NOMO-1 (cell line): ENCODE data around the gene P2RX6.
"Not testable (repeated sequence)": the region's sequence is repeated elsewhere in the genome, so short reads cannot be mapped to it uniquely, and the experiment has no call there.

Source experiments
- DNase-seq, 2 experiments: peaks; one replicate each; lab custom pipeline; 2025; ENCODE audit not compliant: unreplicated experiment in 2 of 2; lab: John Stamatoyannopoulos, UW

Gene P2RX6

GRCh38 chr22:21014726-21015465 lies at the start of gene P2RX6:
Gene P2RX6 (plus strand): TSS chr22:21015165. CDS start chr22:21015175, 10 bp downstream.
- DNase-seq, result no peak

DNA sequence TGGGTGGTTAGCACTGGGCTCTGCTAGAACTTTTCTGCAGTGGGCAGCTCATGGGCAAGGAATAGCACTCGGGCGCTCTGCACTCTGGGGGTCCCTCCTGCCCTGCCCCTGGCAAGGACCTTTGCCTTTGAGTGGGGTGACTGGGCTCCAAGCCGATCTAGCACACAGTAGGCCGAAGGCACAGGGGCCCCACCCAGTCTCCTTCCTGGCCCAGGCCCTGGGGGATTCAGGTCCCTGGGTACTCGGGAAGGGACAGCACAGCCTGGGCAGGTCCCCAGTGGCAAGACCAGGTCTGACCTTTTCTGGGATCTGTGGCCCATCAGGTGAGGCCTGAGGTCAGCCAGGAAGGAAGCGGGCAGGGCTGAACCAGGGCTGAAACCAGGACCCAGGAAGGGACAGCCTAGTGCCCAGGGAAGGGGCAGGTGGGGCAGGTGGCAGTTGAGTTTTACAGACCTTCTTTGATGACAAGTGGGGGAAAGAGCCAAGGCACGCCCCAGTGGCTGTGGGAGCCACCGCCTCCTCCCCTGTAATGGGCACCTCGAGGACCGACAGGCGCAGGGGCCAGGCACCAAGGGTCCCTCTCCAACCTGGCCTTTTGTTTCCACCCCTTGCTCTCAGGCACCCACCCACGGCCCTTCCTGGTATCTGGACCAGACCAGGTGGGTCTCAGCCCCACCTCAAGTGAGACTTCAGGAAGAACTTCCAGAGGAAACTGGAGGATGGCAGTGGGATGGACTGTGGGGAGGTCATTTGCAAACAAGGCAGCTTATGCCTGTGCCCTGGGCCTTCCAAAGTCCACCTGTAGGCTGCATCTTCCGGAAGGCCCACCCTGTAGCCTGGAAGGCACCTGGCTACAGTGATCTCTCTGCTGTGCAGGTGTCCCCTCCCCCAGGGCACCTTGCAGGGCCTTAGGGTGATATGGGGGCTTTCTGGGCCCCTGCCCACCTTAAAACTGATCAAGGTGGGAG lies 48.8 kb upstream of the P2RX6 start:
- no peak for DNase-seq

- no peak for DNase-seq
Observed at GRCh38 chr22:20966883-20967696, 47.9 kb upstream of the P2RX6 start, which contains the start of gene AIFM3. Gene AIFM3 (plus strand): TSS chr22:20967255. CDS start chr22:20967945, 690 bp downstream.

- DNase-seq, result no peak
Observed at GRCh38 chr22:20967697-20968211, 47.2 kb upstream of the P2RX6 start.

DNA sequence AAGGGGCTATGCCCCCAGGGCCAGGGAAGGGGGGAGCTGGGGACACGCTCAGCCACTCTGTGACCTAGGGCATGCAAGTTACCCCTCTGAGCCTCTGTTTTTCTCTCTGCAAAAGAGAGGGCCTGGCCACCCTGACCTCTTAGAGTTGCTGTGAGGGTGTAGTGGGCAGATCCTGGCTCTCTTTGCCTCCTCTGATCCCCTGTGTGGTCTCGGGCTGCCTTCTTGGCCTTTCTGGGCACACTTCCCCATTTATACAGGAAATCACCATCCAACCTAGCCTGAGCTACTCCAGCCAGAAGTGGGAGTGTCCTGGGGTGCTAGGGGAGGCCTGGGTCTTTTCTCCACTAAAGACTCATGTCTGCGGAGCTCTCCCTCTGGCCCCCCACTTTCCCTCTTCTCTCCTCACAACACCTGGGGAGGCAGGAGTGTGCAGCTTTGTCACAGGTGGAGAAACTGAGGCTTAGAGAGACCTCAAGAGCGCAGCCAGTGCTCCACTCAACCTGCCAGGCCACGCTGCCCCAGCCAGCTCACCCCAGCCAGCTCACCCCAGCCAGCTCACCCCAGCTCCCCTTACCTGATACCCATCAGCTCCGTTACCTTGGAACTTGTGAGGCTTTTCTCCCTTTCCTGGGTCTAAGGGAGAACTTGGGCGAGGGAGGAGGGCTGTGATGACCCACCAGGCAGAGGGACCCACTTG lies 46.5 kb upstream of the P2RX6 start:
- DNase-seq, result peak; percentile 48 to 49

DNA sequence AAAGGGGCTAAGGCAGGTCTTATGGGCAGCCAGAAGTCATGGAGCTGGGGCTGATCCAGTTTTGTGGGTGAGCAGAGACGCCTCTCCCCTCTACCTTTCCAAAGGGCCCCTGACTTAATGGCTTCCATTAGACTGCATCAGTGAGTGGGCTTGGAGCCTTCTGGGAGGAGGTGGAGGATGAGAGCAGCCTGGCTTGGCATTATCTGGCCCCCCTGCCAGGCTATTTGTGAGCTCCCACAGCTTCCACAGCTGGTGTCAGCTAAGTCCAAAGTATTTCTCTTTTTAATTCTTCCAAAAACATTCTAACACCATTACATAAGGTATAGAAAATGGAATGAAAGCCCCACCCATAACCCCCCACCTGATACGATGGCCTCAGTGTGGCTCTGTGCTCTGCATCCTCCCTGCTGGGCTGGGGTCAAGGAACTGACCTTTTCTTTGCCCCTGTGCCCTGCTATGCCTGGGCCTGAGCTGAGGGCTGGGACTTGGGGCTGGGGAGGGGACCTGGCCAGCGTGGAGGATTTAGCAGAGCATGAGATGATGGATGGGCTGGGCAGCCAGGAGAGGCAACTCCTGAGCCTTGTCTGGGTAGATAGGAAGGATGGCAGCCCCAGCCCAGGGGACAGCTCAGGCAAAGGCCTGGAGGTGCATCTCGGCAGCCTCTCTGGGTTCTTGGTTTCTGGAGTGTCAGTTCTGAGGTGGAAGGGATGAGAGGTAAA lies 43.9 kb upstream of the P2RX6 start:
- no peak for DNase-seq

- DNase-seq, result not testable (repeated sequence)
Observed at GRCh38 chr22:20972014-20972694, 42.8 kb upstream of the P2RX6 start.

DNA sequence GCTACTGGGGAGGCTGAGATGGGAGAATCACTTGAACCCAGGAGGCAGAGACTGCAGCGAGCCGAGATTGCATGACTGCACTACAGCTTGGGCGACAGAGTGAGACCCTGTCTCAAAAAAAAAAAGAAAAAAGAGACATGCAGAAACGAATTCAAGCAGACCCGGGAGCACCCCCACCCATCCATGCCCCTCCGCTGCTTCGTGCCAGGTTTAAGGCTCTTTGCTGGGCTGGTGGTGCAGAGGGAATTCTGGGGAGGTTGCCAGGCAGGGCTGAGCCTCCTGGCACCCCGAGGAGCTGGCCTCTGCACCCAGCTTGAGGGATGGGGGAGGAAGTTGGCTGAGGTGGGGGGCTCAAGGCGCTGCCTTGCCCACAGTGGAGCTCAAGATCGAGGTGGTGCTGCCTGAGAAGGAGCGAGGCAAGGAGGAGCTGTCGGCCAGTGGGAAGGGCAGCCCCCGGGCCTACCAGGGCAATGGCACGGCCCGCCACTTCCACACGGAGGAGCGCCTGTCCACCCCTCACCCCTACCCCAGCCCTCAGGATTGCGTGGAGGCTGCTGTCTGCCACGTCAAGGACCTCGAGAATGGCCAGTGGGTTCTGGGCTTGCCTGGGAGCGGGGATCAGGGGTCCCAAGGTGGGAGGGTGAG lies 41.9 kb upstream of the P2RX6 start:
- no peak for DNase-seq

DNA sequence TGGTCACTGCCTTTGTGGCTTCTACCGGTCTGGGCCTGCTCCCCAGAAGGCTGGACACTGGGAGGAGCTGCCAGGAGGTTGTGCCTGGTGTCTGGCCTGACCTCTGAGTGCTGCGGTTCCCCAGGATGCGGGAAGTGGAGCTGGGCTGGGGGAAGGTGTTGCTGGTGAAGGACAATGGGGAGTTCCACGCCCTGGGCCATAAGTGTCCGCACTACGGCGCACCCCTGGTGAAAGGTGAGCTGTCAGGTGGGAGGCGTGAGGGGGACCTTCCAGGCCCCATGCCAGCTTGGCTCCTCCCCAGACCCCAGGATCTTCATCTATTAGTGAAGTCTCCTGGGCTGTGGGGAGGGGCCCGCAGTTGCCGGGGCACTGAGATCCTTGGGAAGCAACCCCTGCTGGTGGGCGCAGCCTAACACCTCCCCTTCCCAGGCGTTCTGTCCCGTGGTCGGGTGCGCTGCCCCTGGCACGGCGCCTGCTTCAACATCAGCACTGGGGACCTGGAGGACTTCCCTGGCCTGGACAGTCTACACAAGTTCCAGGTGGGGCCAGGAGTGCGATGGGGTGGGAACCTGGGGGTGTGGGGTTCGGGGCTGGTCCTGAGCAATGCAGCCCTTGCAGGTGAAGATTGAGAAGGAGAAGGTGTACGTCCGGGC lies 41.2 kb upstream of the P2RX6 start:
- no peak for DNase-seq

DNA sequence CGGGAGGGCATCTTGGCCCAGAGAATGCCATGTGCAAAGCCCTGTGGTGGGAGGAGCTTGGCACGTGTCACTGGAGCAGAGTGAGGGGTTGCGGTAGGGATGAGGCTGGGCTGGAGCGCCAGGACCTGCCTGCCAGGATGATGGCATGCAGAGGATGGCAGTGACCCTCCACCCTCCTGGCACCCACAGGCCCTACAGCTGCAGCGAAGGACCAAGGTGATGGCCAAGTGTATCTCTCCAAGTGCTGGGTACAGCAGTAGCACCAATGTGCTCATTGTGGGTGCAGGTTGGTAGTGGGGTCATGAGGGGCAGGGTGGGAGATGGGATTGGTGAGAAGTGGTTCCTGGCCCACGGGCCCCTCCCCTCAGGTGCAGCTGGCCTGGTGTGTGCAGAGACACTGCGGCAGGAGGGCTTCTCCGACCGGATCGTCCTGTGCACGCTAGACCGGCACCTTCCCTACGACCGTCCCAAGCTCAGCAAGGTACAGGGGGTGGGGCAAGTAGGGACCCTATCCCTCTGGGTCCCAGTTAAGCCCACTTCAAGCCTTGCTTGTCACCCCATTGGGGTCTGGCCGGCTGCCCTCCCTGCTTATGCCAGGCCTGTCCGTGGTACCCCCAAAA lies 40.5 kb upstream of the P2RX6 start:
- DNase-seq, result no peak

- DNase-seq, result no peak
Observed at GRCh38 chr22:20975541-20976290, 39.2 kb upstream of the P2RX6 start.

GRCh38 chr22:20976291-20976877 lies 38.6 kb upstream of the P2RX6 start:
- no peak for DNase-seq

GRCh38 chr22:20977019-20977418 lies 37.9 kb upstream of the P2RX6 start:
- no peak for DNase-seq

- DNase-seq, result no peak
Observed at GRCh38 chr22:20977516-20978170, 37.3 kb upstream of the P2RX6 start.

- DNase-seq, result no peak
Observed at GRCh38 chr22:20978419-20978818, 36.5 kb upstream of the P2RX6 start.
